ENCODE measurements around the gene FDPS.
"Not testable (repeated sequence)": the region's sequence is repeated elsewhere in the genome, so short reads cannot be mapped to it uniquely, and the experiment has no call there.

FDPS gene

GRCh38 chr1:155285063-155285462 lies 23.6 kb upstream of the FDPS start:
- DNase-seq (ENCODE audit: insufficient read length, low spot score) = no peak
- no peak for FAIRE-seq

- FAIRE-seq (no peak), DNase-seq (ENCODE audit: insufficient read length, low spot score) (no peak)
Measured at GRCh38 chr1:155285631-155286044, 23.0 kb upstream of the FDPS start.

- FAIRE-seq = no peak
- no peak for DNase-seq (ENCODE audit: insufficient read length, low spot score)
Measured at GRCh38 chr1:155286544-155286943, 22.1 kb upstream of the FDPS start.

GRCh38 chr1:155287987-155288543 lies 20.6 kb upstream of the FDPS start:
- no peak for DNase-seq (ENCODE audit: insufficient read length, low spot score)
- FAIRE-seq = no peak

GRCh38 chr1:155291006-155291405 lies 17.7 kb upstream of the FDPS start:
- DNase-seq (ENCODE audit: insufficient read length, low spot score); FAIRE-seq: not testable (repeated sequence)

- no peak for DNase-seq (ENCODE audit: insufficient read length, low spot score)
- no peak for FAIRE-seq
Measured at GRCh38 chr1:155293086-155293749, 15.4 kb upstream of the FDPS start.

GRCh38 chr1:155294520-155295182 lies 14.0 kb upstream of the FDPS start:
- FAIRE-seq (no peak), DNase-seq (ENCODE audit: insufficient read length, low spot score) (no peak)

GRCh38 chr1:155295183-155295941 lies 13.3 kb upstream of the FDPS start:
- FAIRE-seq (no peak), DNase-seq (ENCODE audit: insufficient read length, low spot score) (no peak)

GRCh38 chr1:155295942-155296267 lies 12.8 kb upstream of the FDPS start:
- DNase-seq (ENCODE audit: insufficient read length, low spot score) = no peak
- no peak for FAIRE-seq

GRCh38 chr1:155296661-155297060 lies 12.0 kb upstream of the FDPS start:
- no peak for DNase-seq (ENCODE audit: insufficient read length, low spot score)
- no peak for FAIRE-seq

- FAIRE-seq (no peak), DNase-seq (ENCODE audit: insufficient read length, low spot score) (no peak)
Measured at GRCh38 chr1:155297384-155297783, 11.3 kb upstream of the FDPS start.

GRCh38 chr1:155300024-155300423 lies 8.6 kb upstream of the FDPS start:
- DNase-seq (ENCODE audit: insufficient read length, low spot score) (no peak), FAIRE-seq (no peak)

GRCh38 chr1:155300553-155301329 lies 7.9 kb upstream of the FDPS start:
- FAIRE-seq (no peak), DNase-seq (ENCODE audit: insufficient read length, low spot score) (no peak)

GRCh38 chr1:155301342-155301841 lies 7.3 kb upstream of the FDPS start, which contains the start of gene PKLR:
TSS of gene PKLR (minus strand) at chr1:155301438. CDS start at chr1:155301395, 43 bp downstream.
- DNase-seq (ENCODE audit: insufficient read length, low spot score) = no peak
- no peak for FAIRE-seq

- no peak for FAIRE-seq
- no peak for DNase-seq (ENCODE audit: insufficient read length, low spot score)
Measured at GRCh38 chr1:155304558-155305063, 4.1 kb upstream of the FDPS start.

GRCh38 chr1:155305881-155306391 lies 2.7 kb upstream of the FDPS start:
- FAIRE-seq = no peak
- DNase-seq (ENCODE audit: insufficient read length, low spot score) = no peak

GRCh38 chr1:155307247-155307740 lies 1.4 kb upstream of the FDPS start:
- FAIRE-seq (no peak), DNase-seq (ENCODE audit: insufficient read length, low spot score) (no peak)

- no peak for FAIRE-seq
Measured at GRCh38 chr1:155309423-155310021, 856 bp downstream of the FDPS start.

GRCh38 chr1:155313261-155313660 lies 4.6 kb downstream of the FDPS start:
- no peak for FAIRE-seq
- no peak for DNase-seq (ENCODE audit: insufficient read length, low spot score)

More at GRCh38 chr1:155309423-155310021, 856 bp downstream of the FDPS start:
- no peak for DNase-seq (ENCODE audit: insufficient read length, low spot score)

All from HTR-8/SVneo (cell line).